ENCODE data around the gene ZNF654. TPM values are rescaled to one million over a fixed set of nuclear protein-coding genes. Genes with fewer than 3 reads are reported as not detected.
A peak's percentile ranks its signal among the peaks of the same experiment; 100 is the strongest.

ZNF654 gene
- total and polyA plus RNA-seq, 2 of the 13 experiments (the other 11 are each of a cell fraction or from before 2014, with no cell fraction given): 1.8 to 4.1 TPM

DNA sequence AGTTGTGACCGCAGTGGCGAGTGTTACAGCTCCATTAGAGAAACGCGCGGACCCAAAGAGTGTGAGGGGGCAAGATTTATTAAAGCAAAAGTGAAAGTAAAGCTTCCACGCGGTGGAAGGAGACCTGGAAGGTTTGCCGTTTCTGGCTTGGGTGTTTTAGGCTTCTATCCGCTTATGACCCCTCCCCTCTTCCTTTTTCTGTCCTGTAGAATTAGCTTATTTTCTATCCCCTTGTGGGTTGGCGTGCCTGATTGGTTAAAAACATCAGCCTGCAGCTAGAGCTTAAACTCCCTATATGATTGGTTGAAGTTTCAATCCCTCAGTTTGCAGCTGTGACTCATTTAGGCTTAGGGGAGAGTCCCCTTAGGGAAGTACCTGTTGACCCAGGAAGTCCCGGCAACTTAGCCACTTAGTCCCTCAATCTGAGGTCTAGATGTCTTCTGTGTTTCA, 130.3 kb downstream of the ZNF654 start (continued):
- no peak for TF ChIP-seq ZNF496 (CRISPR knock-in tag; IDR thresholded peaks at IDR 0.05; ENCODE audit: insufficient replicate concordance)
- TF ChIP-seq, protein P1, sequence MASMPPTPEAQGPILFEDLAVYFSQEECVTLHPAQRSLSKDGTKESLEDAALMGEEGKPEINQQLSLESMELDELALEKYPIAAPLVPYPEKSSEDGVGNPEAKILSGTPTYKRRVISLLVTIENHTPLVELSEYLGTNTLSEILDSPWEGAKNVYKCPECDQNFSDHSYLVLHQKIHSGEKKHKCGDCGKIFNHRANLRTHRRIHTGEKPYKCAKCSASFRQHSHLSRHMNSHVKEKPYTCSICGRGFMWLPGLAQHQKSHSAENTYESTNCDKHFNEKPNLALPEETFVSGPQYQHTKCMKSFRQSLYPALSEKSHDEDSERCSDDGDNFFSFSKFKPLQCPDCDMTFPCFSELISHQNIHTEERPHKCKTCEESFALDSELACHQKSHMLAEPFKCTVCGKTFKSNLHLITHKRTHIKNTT (CRISPR knock-in tag; IDR thresholded peaks at IDR 0.05): no peak
- peak; percentile 25 to 41; a peak in 2 of 4 replicates for TF ChIP-seq POLR2A (IDR thresholded peaks at IDR 0.05; ENCODE audit: insufficient read depth in 1 of 2, low read depth in 2 of 2, low read length in 2 of 2)
- TF ChIP-seq ZNF331 (CRISPR knock-in tag; IDR thresholded peaks at IDR 0.05): no peak
- TF ChIP-seq, protein P2, sequence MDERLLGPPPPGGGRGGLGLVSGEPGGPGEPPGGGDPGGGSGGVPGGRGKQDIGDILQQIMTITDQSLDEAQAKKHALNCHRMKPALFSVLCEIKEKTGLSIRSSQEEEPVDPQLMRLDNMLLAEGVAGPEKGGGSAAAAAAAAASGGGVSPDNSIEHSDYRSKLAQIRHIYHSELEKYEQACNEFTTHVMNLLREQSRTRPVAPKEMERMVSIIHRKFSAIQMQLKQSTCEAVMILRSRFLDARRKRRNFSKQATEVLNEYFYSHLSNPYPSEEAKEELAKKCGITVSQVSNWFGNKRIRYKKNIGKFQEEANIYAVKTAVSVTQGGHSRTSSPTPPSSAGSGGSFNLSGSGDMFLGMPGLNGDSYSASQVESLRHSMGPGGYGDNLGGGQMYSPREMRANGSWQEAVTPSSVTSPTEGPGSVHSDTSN (CRISPR knock-in tag; IDR thresholded peaks at IDR 0.05): peak; percentile 71
- peak; percentile 51; the same call in 1 of the 2 replicates for TF ChIP-seq POLR2G (IDR thresholded peaks at IDR 0.05; ENCODE audit: low read depth, low read length)
- no peak for TF ChIP-seq SP140L (CRISPR knock-in tag; IDR thresholded peaks at IDR 0.05; ENCODE audit: borderline replicate concordance)
- TF ChIP-seq PHF21A (CRISPR knock-in tag; IDR thresholded peaks at IDR 0.05): no peak
- TF ChIP-seq ZNF790 (CRISPR knock-in tag; IDR thresholded peaks at IDR 0.05; ENCODE audit: borderline replicate concordance): no peak
- TF ChIP-seq ZNF180 (CRISPR knock-in tag; IDR thresholded peaks at IDR 0.05; ENCODE audit: borderline replicate concordance, low read depth): no peak
- TF ChIP-seq, protein P3, sequence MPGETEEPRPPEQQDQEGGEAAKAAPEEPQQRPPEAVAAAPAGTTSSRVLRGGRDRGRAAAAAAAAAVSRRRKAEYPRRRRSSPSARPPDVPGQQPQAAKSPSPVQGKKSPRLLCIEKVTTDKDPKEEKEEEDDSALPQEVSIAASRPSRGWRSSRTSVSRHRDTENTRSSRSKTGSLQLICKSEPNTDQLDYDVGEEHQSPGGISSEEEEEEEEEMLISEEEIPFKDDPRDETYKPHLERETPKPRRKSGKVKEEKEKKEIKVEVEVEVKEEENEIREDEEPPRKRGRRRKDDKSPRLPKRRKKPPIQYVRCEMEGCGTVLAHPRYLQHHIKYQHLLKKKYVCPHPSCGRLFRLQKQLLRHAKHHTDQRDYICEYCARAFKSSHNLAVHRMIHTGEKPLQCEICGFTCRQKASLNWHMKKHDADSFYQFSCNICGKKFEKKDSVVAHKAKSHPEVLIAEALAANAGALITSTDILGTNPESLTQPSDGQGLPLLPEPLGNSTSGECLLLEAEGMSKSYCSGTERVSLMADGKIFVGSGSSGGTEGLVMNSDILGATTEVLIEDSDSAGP (CRISPR knock-in tag; IDR thresholded peaks at IDR 0.05; ENCODE audit: borderline replicate concordance): no peak
- no peak for TF ChIP-seq GFI1 (CRISPR knock-in tag; IDR thresholded peaks at IDR 0.05; ENCODE audit: borderline replicate concordance)
- TF ChIP-seq HCFC1 (IDR thresholded peaks at IDR 0.05; ENCODE audit: low read depth, low read length): no peak
- peak; percentile 44; the same call in 1 of the 2 replicates for TF ChIP-seq NR2C2 (CRISPR knock-in tag; IDR thresholded peaks at IDR 0.05; ENCODE audit: borderline replicate concordance)
- no peak for TF ChIP-seq DNMT3B (CRISPR knock-in tag; conservative IDR thresholded peaks at IDR 0.05)
- TF ChIP-seq ELF1 (CRISPR knock-in tag; IDR thresholded peaks at IDR 0.05): peak; percentile 64
- TF ChIP-seq AHR (CRISPR knock-in tag; IDR thresholded peaks at IDR 0.05): no peak
- peak; percentile 69; the same call in 1 of the 2 replicates for TF ChIP-seq KMT2B (CRISPR knock-in tag; IDR thresholded peaks at IDR 0.05)
- TF ChIP-seq, protein P4, sequence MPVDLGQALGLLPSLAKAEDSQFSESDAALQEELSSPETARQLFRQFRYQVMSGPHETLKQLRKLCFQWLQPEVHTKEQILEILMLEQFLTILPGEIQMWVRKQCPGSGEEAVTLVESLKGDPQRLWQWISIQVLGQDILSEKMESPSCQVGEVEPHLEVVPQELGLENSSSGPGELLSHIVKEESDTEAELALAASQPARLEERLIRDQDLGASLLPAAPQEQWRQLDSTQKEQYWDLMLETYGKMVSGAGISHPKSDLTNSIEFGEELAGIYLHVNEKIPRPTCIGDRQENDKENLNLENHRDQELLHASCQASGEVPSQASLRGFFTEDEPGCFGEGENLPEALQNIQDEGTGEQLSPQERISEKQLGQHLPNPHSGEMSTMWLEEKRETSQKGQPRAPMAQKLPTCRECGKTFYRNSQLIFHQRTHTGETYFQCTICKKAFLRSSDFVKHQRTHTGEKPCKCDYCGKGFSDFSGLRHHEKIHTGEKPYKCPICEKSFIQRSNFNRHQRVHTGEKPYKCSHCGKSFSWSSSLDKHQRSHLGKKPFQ (CRISPR knock-in tag; IDR thresholded peaks at IDR 0.05; ENCODE audit: insufficient replicate concordance): no peak
- no peak for TF ChIP-seq EEA1 (CRISPR knock-in tag; IDR thresholded peaks at IDR 0.05; ENCODE audit: borderline replicate concordance)
- TF ChIP-seq, protein P5, sequence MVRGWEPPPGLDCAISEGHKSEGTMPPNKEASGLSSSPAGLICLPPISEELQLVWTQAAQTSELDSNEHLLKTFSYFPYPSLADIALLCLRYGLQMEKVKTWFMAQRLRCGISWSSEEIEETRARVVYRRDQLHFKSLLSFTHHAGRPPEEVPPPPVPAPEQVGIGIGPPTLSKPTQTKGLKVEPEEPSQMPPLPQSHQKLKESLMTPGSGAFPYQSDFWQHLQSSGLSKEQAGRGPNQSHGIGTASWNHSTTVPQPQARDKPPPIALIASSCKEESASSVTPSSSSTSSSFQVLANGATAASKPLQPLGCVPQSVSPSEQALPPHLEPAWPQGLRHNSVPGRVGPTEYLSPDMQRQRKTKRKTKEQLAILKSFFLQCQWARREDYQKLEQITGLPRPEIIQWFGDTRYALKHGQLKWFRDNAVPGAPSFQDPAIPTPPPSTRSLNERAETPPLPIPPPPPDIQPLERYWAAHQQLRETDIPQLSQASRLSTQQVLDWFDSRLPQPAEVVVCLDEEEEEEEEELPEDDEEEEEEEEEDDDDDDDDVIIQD (CRISPR knock-in tag; IDR thresholded peaks at IDR 0.05; ENCODE audit: low read depth): peak; percentile 73; the same call in 1 of the 2 replicates
- TF ChIP-seq, protein P6, sequence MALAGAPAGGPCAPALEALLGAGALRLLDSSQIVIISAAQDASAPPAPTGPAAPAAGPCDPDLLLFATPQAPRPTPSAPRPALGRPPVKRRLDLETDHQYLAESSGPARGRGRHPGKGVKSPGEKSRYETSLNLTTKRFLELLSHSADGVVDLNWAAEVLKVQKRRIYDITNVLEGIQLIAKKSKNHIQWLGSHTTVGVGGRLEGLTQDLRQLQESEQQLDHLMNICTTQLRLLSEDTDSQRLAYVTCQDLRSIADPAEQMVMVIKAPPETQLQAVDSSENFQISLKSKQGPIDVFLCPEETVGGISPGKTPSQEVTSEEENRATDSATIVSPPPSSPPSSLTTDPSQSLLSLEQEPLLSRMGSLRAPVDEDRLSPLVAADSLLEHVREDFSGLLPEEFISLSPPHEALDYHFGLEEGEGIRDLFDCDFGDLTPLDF (CRISPR knock-in tag; IDR thresholded peaks at IDR 0.05): no peak
- no peak for TF ChIP-seq ZNF33B (CRISPR knock-in tag; IDR thresholded peaks at IDR 0.05)

All from HepG2 (cell line).